Measurements from ENCODE around the gene CENPC. TPM values are rescaled to one million over a fixed set of nuclear protein-coding genes. Genes with fewer than 3 reads are reported as not detected.

Gene CENPC, protein sequence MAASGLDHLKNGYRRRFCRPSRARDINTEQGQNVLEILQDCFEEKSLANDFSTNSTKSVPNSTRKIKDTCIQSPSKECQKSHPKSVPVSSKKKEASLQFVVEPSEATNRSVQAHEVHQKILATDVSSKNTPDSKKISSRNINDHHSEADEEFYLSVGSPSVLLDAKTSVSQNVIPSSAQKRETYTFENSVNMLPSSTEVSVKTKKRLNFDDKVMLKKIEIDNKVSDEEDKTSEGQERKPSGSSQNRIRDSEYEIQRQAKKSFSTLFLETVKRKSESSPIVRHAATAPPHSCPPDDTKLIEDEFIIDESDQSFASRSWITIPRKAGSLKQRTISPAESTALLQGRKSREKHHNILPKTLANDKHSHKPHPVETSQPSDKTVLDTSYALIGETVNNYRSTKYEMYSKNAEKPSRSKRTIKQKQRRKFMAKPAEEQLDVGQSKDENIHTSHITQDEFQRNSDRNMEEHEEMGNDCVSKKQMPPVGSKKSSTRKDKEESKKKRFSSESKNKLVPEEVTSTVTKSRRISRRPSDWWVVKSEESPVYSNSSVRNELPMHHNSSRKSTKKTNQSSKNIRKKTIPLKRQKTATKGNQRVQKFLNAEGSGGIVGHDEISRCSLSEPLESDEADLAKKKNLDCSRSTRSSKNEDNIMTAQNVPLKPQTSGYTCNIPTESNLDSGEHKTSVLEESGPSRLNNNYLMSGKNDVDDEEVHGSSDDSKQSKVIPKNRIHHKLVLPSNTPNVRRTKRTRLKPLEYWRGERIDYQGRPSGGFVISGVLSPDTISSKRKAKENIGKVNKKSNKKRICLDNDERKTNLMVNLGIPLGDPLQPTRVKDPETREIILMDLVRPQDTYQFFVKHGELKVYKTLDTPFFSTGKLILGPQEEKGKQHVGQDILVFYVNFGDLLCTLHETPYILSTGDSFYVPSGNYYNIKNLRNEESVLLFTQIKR
- total RNA-seq, result 7.3 TPM
- long read RNA-seq, full-length matches to known transcripts, result 2 of 3 reads
- long read RNA-seq, partial matches to known transcripts, result 1 of 3 reads
- long read RNA-seq, other reads (novel, unspliced or antisense), result 0 of 3 reads

DNA sequence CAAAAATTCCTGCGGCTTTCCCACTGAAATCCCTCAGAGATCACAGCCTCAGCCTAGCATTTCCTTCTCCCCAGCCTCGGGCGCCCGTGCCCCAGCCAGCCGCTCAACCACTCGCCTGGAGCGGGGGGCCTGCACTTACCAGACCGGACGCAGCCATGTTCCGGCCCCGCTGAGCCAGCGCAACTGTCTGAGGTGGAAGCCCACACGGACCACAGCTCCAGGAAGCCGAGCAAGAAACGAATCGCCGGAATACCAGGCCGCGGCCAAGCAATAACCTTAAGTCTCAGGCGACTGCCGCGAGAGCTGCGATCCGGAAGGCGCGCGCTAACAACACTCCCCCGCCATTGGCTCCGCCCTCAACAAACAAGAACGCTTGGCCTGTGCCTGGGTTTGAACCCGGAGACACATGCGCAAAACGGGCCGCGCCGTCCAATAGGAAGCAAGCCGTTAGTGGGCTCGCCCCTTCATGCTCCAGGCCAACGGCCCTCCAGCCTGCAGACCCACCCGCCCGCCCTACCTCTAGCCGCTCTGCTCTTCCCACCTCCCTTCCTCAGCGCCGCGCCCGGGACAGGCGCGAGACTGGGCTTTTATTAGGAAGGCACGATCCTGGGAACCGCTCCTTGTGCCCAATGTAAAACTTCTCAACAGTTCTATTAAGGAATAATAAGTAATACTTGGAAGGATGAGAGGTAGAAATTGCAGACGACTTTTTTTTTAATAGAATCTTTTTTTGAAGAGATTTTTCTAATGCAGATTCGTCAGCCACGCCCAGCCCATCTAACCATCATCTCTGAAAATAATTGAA is at the start of gene CENPC:
CENPC (minus strand) TSS at position 305 of the 805 bp plus-strand sequence; CDS start at position 157, 148 bp downstream.
- DNase-seq (ENCODE audit: missing footprints) (peak; percentile 99), ATAC-seq (peak; percentile 100)
- intact Hi-C loops (cut with DNase I), result loop anchor here (2.0 to 10.0 kb wide), 3 partner anchors 155 to 799 kb away; partner anchors contain the start of gene UBA6

DNA sequence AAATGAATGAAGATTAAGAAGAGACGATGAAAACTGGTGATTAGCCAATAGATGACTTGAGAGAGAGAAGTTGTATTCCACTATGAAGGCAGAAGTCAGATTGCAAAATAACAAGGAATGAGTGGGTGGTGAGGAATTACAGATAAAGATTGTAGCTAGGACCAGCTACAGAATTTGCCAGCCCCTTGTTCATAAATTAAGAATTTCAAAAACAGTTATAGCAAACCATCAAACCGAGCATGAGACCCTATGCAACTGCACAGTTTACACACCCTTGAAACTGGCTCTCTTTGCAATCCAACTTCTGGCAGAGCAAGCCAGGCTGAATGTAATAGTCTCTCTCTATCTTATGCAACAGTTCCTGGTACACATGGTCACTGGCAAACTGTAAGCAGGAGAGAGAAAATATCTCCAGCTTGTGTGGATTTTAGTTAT is 48.5 kb upstream of the CENPC start:
- ATAC-seq (peak; percentile 82), DNase-seq (ENCODE audit: missing footprints) (no peak)
- intact Hi-C loops (cut with DNase I), result no loop called here

DNA sequence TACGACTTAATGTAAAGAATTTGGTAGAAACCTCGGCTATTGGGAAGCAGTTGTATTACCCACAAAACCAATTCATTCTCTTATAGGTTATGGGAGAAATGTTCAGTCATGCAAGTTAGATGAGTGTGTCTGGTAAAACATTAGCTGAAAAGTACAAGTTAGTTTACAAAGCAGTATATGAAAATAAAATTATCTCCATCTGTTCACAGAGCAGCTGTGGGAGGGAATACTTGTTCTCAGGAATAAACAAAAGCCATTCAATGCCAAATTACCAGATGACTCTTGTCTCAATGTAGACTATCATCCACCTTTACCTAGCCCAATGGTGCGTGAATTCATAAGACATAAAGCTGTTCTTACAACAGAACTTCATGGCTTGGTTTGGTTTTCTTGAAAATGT is 41.9 kb upstream of the CENPC start:
- DNase-seq (ENCODE audit: missing footprints) (no peak), ATAC-seq (no peak)
- intact Hi-C loops (cut with DNase I), result no loop called here

DNA sequence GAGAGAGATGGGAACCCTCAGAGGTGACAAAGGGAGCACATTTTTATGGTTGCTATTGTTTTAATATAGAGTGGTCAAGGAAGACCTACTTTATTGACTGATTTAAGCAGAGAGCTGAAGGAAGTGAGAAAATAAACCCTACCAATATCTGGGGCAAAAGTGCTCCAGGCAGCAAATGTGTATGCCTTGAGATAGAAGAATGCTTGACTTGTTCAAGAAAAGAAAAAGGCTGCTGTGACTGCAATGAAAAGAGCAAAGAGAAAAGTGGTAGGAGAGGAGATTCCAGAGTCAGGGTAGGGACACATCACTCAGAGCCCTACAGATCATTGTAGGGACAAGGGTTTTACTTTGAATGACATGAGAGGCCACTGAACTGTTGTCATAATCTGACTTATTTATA is 39.2 kb upstream of the CENPC start:
- intact Hi-C loops (cut with DNase I), result no loop called here
- ATAC-seq (no peak), DNase-seq (ENCODE audit: missing footprints) (no peak)

DNA sequence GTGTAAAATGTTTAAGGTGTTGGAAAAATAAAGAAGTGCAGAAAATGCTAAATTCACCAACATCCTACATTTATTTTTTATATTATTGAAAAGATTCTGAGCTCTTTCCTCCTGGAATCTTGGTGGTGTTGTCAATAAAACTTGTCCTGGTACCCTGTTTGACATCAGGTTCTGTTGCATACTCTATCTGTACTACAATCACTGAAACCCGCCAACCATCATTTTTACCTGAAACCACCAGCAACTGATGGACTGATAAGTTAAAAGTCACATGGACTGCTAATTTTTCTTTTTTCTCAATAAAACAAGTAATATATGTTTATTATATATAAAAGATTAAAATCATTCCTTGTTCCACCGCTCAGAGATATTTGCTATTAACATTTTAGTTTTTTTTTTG is 36.6 kb upstream of the CENPC start:
- DNase-seq (ENCODE audit: missing footprints) (no peak), ATAC-seq (no peak)
- intact Hi-C loops (cut with DNase I), result no loop called here

DNA sequence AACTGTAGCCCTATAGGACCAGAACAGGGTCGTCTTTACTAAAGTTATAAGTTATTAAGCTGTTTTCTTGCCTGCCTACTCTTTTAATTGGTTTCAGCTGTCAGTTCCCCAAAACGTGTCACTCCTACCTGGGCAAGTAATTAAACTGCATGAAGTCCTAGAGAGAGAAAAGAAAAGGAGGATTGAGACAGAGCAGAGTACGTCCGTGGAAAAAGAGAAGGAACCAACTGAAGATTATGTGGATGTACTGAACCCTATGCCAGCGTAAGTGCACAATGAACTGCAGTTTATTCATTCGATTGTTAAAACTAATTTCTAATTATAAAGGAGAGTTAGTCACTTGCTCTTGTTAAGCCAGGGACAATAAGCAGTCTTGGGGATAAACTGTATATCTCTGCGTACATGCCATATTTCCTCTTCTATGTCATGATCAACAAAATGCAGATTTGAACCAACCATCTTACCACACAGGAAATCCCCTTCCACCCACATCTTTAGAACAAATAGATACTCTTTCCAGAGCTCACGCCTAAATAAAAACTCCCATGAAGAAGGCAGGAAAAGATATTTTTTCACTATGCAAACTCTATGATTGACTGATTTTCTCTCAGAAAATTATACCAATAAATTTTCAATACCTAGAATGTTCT is 36.0 kb upstream of the CENPC start:
- intact Hi-C loops (cut with DNase I), result no loop called here
- ATAC-seq (no peak), DNase-seq (ENCODE audit: missing footprints) (no peak)

DNA sequence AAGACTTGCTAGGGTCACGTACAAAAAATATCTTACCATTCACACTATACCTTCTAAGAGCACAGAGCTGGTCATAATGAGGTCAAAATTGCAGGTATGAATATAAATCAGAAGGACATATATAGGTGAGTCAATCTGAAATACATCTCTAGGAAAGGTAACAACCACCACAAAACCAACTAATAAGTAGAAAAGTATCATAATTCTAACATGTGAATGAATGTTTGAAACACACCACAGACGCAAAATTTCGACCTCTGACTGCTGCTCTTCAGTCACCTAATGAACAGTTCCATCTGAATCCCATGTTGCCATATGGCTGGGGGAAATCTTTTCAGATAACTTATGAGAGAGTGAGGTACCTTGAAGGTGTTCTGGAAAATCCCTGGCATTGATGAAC is 35.3 kb upstream of the CENPC start:
- no peak for ATAC-seq
- intact Hi-C loops (cut with DNase I), result no loop called here
- DNase-seq (ENCODE audit: missing footprints), result no peak

DNA sequence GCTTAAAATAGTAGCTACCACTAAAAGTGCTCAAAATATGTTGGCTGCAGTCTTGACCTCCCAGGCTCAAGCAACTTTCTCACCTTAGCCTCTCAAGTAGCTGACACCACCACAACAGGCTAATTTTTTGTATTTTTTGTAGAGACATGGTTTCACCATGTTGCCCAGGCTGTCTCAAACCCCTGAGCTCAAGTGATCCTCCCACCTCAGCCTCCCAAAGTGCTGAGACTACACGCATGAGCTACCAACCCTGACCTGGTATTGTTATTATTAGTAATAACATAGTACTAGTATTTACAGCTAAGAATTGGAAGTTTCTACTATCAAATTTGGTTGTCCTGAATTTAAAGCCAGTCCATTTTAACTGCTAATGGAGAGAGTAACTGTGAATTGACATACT is 31.2 kb upstream of the CENPC start:
- intact Hi-C loops (cut with DNase I), result no loop called here
- DNase-seq (ENCODE audit: missing footprints) (no peak), ATAC-seq (no peak)

DNA sequence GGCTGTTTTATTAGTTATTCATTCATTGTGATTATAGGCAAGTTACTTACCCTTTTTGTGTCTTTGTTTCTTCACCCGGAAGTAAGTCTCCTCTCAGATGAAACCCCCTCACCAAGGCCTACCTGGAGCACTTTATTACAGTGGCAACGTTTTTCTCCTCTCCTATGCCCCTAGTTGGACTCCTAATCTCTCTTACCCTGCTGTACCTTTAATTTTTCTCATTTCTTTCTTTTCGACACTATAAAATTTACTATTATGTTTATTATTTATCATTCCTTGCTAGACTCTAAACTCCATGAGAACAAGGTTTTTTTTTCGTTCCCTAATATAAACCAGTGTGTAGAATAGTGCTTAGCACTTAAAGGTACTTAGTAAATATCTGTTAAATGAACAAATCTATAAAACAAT is 30.8 kb upstream of the CENPC start:
- intact Hi-C loops (cut with DNase I), result no loop called here
- ATAC-seq, result no peak
- no peak for DNase-seq (ENCODE audit: missing footprints)

DNA sequence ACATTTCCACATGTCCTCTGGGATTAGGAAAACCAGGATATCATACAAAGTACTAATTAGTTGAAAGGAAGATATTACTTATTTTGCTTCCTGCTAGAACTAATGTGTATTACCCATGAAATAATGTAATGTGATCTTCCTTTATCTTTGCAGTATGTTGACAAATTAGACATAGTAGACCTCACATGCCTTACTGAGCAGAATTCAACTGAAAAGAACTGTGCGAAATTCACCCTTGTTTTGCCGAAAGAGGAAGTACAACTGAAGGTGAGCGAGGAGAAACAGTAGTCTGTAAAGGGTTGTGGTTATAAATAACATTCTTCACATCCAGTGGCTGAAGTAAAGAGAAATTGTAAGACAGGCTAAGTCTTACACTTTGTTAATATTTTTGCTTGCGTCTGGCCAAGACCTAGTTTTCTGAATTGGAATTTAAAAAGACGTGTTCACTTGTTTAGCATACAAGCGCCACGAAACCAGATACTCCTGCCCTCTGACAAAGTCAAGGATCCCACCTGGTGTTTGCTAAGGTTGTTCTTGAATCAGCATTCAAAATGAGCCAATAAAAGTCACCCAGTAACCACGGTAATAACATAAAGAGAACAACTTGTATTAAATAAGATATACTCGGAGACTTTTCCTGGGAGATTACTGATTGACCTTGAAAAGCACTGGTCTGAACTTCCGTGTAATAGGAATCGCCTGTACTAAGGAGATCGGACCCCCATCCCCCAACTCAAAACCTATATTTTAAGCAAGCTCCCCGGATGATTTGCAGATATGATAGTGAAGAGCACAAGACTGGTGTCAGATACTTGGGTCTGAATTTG is 30.1 kb upstream of the CENPC start:
- no peak for DNase-seq (ENCODE audit: missing footprints)
- intact Hi-C loops (cut with DNase I), result no loop called here
- no peak for ATAC-seq

DNA sequence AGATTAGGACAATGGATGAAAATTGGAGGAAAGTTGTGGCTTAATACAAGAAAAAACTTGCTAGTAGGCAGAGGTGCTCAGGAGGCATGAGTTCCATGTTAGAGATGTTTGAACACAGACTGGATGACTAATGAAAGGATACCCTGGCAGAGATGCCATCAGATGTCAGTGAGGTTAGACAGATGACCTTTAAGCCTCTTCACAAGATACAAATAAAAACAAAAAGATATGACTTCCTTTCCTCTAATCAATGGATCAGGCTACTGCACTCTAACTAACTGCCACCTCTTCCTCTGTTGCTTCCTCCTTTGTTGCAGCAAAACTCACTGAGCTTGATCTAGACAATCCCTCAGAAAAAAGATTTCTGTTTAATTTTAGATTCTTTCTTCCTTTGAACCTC is 27.9 kb upstream of the CENPC start:
- DNase-seq (ENCODE audit: missing footprints) (no peak), ATAC-seq (no peak)
- intact Hi-C loops (cut with DNase I), result no loop called here

DNA sequence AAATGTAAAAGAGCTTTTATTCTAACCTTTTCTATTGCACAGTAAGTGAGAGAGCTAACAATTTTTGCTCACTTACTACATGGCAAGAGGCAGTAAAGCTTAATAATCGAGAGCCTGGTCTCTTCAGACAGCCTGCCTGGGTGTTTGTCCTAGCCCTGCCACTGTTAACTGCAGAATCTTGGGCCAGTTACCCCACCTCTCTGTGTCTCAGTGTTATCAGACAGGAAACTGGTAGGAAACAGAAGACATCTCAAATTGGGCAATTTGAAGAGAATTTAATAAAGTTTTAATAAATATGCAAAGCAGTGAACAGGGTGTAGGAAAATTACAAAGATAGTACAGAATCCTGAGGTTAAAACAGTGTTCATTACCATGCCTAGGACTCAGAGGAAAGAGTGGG is 26.7 kb upstream of the CENPC start:
- no peak for ATAC-seq
- intact Hi-C loops (cut with DNase I), result no loop called here
- no peak for DNase-seq (ENCODE audit: missing footprints)

DNA sequence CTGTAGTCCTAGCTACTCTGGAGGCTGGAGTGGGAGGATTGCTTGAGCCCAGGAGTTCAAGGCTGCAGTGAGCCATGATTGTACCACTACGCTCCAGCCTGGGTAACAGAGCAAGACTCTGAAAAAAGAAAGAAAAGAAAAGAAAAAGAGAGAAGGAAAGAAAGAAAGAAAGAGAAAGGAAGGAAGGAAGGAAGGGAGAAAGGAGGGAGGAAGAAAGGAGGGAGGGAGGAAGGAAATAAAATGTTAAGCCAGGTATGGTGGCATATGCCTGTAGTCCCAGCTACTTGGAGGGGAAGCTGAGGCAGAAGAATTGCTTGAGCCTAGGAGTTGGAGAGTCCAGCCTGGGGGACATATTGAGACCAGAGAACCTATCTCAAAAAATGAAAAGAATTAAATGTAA is 25.2 kb upstream of the CENPC start:
- no peak for ATAC-seq
- intact Hi-C loops (cut with DNase I), result no loop called here

DNA sequence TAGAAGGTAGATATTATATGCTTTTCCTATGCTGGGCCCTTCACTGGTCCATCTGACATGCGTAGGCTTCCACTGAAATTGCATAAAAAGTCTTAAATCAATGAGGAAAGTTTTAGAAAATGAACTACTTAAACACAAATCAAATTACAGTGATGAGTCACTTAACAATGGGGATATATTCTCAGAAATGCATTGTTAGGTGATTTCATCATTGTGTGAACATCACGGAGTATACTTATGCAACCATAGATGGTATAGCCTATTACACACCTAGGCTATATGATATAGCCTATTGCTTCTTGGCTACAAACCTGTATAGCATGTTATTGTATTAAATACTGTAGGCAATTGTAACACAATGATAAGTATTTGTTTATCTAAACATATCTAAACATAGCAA is 23.5 kb upstream of the CENPC start:
- intact Hi-C loops (cut with DNase I), result no loop called here
- DNase-seq (ENCODE audit: missing footprints) (no peak), ATAC-seq (no peak)

More for the DNA sequence above, 25.2 kb upstream of the CENPC start:
- DNase-seq (ENCODE audit: missing footprints), result no peak

DNA sequence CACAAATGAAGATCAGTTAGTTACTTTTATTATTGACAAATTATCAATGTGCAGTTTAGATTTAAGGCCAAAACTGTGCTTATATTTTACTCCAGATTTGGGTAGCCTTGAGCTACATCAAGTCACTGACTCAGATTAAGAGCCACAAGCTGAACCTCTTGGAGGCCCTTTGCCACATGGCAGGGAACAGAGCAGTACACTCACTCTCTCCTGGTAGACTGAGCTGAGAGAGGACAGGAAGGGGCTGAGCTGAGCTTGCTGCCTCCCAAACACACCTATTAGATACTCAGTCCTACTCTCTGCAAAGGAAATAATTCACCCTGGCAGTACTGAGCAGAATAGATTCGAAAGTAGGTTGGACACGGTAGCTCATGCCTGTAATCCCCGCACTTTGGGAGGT is 21.0 kb upstream of the CENPC start:
- ATAC-seq (no peak), DNase-seq (ENCODE audit: missing footprints) (no peak)
- intact Hi-C loops (cut with DNase I), result no loop called here

DNA sequence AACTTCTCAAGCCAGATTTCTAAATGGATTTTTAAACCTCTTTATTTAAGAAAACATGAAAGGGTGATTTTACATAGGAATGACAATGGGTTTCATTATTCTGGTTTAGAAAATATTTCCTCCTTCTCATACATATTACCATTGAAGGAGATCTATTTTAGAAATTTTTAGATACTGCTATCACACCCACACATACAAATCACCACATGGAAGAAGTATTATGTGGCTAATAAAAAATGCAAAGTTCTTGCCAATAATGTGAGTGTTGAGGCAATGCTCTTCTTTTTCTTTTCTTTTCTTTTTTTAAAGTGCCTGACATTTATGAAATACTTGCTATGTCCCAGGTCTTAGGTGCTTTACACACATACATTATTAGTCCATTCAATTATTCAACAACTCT is 20.0 kb upstream of the CENPC start:
- no peak for DNase-seq (ENCODE audit: missing footprints)
- intact Hi-C loops (cut with DNase I), result no loop called here
- no peak for ATAC-seq

DNA sequence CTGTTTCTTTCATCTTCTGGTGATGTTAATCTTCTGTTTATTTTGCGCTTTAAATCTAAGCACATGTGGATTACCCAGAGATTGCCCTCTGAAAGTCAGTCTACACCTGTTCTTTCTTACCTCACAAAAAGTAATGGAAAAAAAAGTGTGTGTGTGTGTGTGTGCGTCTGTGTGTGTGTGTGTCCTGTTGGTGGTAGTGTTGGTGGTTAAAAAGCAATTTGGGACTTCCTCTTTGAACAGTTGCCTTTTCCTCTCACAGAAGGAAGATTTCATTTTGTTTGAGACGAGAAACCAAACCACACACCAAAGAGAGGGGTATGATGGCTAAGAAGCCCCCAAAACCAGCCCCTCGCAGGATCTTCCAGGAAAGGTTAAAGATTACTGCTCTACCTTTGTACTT is 13.2 kb upstream of the CENPC start, which contains the start of gene STAP1:
STAP1 (plus strand) TSS at position 235 of the 400 bp plus-strand sequence; CDS start at position 318, 83 bp downstream.
- intact Hi-C loops (cut with DNase I), result no loop called here
- ATAC-seq, result no peak

More for the DNA sequence above, 13.2 kb upstream of the CENPC start, which contains the start of gene STAP1:
- no peak for DNase-seq (ENCODE audit: missing footprints)
